ENCODE data around the gene RAB40B. TPM values are rescaled to one million over a fixed set of nuclear protein-coding genes. Genes with fewer than 3 reads are reported as not detected.

The RAB40B gene
- total RNA-seq, 2 experiments from 2014 or later, result 21.4 to 22.1 TPM

DNA sequence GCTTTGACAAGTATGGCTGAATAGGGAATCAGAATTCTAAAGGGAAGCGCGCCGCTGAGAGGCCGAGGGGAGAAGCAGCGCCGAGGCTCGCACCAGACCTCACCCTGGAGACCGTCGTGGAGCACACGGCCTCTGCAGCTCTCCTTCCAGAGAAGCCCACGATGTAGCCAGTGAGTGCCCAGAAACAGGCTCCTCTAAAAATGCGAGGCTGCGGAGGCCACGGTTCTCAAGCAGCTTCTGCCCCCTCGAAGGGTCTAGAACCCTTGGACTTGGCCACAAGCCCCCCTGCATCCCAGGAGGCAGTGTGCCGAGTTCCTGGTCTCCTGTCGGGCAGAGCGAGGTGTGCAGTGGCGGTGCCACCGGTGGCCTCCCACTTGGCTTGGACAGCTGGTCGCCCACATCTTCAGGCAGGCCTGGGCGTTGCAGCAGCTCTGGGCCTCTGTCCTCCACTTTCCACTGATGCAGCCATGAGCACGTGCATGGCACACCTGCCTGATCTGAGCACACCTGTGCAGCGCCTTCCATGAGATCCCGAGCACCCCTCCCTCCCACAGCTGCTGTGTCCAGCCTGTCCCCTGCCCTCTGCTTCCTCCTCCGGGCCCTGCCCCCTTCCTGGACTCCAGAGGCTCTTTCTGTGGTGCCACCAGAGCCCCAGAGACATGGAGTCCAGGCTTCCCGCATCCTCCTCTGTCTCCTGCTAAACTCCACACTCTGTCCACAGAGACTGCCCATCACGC lies 31.4 kb downstream of the RAB40B start:
- no peak for DNase-seq (ENCODE audit: low spot score)
- H3K79me2 ChIP-seq (ENCODE audit: insufficient read depth, low read depth, low read length), result no peaks in the 10 kb centered on the region
- H3K27ac ChIP-seq (ENCODE audit: low read depth, low read length, poor library complexity, severe bottlenecking), result no peak overlapping the region
- intact Hi-C loops (cut with micrococcal nuclease; ENCODE audit: unreplicated experiment), result loop anchor here (5.0 kb wide), 1 partner anchor 80 kb away; no protein-coding TSS in a partner anchor
- H3K36me3 ChIP-seq (ENCODE audit: insufficient read depth, low read length), result no peaks in the 10 kb centered on the region
- H2AFZ ChIP-seq (ENCODE audit: low read length), result no peak overlapping the region
- TF ChIP-seq, protein P1, sequence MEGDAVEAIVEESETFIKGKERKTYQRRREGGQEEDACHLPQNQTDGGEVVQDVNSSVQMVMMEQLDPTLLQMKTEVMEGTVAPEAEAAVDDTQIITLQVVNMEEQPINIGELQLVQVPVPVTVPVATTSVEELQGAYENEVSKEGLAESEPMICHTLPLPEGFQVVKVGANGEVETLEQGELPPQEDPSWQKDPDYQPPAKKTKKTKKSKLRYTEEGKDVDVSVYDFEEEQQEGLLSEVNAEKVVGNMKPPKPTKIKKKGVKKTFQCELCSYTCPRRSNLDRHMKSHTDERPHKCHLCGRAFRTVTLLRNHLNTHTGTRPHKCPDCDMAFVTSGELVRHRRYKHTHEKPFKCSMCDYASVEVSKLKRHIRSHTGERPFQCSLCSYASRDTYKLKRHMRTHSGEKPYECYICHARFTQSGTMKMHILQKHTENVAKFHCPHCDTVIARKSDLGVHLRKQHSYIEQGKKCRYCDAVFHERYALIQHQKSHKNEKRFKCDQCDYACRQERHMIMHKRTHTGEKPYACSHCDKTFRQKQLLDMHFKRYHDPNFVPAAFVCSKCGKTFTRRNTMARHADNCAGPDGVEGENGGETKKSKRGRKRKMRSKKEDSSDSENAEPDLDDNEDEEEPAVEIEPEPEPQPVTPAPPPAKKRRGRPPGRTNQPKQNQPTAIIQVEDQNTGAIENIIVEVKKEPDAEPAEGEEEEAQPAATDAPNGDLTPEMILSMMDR (conservative IDR thresholded peaks at IDR 0.05; ENCODE audit: low read length), result no peak
- TF ChIP-seq EZH2phosphoT487 (IDR thresholded peaks at IDR 0.05; ENCODE audit: borderline replicate concordance, low read depth, low read length), result no peak
- no peak overlapping the region for H3K4me2 ChIP-seq (ENCODE audit: low read length)
- H3K4me1 ChIP-seq (ENCODE audit: insufficient read depth, low read length, poor library complexity, severe bottlenecking), result peaks cover 6% of the 10 kb centered on the region
- BruUV-seq (replicated peaks), result no TSS peak
- ChIA-PET POLR2A (no interaction called here), CTCF (ENCODE audit: unreplicated experiment) (no interaction called here)
- H3K9me3 ChIP-seq (ENCODE audit: low read length), result no peaks in the 10 kb centered on the region
- H3K9me2 ChIP-seq (ENCODE audit: insufficient read depth, low read length), result no peaks in the 10 kb centered on the region
- H4K20me1 ChIP-seq (ENCODE audit: insufficient read depth, low read length), result no peaks in the 10 kb centered on the region
- no peak overlapping the region for H3K4me3 ChIP-seq (ENCODE audit: low read depth, low read length, poor library complexity, severe bottlenecking)

DNA sequence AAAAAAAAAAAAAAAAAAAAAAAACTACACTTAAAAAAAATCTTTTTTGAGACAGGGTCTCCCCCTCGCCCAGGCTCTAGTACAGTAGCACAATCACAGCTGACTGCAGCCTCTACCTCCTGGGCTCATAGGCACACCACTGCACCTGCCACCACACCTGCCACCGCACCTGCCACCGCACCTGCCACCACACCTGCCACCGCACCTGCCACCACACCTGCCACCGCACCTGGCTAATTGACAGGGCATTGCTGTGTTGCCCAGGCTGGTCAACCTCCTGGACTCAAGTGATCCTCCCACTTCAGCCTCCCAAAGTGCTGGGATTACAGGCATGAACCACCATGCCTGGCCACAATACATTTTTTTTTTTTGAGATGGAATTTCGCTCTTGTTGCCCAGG lies 32.6 kb downstream of the RAB40B start:
- H3K9me3 ChIP-seq (ENCODE audit: low read length), result no peaks in the 10 kb centered on the region
- no peaks in the 10 kb centered on the region for H3K9me2 ChIP-seq (ENCODE audit: insufficient read depth, low read length)
- ChIA-PET CTCF (ENCODE audit: unreplicated experiment) (no interaction called here), POLR2A (interaction anchor here (0.6 kb wide), 1 partner anchor 35 kb away, joined by 4 read pairs; no protein-coding TSS in a partner anchor)
- no peaks in the 10 kb centered on the region for H3K79me2 ChIP-seq (ENCODE audit: insufficient read depth, low read depth, low read length)
- peaks cover 6% of the 10 kb centered on the region for H3K4me1 ChIP-seq (ENCODE audit: insufficient read depth, low read length, poor library complexity, severe bottlenecking)
- no peaks in the 10 kb centered on the region for H4K20me1 ChIP-seq (ENCODE audit: insufficient read depth, low read length)
- no peaks in the 10 kb centered on the region for H3K36me3 ChIP-seq (ENCODE audit: insufficient read depth, low read length)
- TF ChIP-seq, protein P1 (conservative IDR thresholded peaks at IDR 0.05; ENCODE audit: low read length), result no peak
- TF ChIP-seq EZH2phosphoT487 (IDR thresholded peaks at IDR 0.05; ENCODE audit: borderline replicate concordance, low read depth, low read length), result no peak
- intact Hi-C loops (cut with micrococcal nuclease; ENCODE audit: unreplicated experiment), result loop anchor here (5.0 kb wide), 1 partner anchor 81 kb away; no protein-coding TSS in a partner anchor
- DNase-seq (ENCODE audit: low spot score), result no peak
- no peak overlapping the region for H3K4me2 ChIP-seq (ENCODE audit: low read length)
- BruUV-seq (replicated peaks), result no TSS peak
- H3K4me3 ChIP-seq (ENCODE audit: low read depth, low read length, poor library complexity, severe bottlenecking), result no peak overlapping the region
- H3K27ac ChIP-seq (ENCODE audit: low read depth, low read length, poor library complexity, severe bottlenecking), result no peak overlapping the region
- no peak overlapping the region for H2AFZ ChIP-seq (ENCODE audit: low read length)

DNA sequence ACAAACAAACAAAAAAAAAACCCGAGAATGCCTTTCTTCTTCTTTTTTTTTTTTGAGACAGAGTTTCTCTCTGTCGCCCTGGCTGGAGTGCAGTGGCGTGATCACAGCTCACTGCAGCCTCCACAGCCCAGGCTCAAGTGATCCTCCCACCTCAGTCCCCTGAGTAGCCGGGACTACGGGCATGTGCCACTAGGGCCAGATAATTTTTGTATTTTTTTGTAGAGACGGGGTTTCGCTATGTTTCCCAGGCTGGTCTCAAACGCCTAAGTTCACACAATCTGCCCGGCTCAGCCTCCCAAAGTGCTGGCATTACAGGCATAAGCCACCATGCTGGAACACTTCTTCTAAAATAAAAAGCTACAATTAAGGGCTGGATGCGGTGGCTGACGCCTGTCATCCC lies 33.3 kb downstream of the RAB40B start:
- no peak overlapping the region for H3K4me3 ChIP-seq (ENCODE audit: low read depth, low read length, poor library complexity, severe bottlenecking)
- H3K9me2 ChIP-seq (ENCODE audit: insufficient read depth, low read length), result no peaks in the 10 kb centered on the region
- TF ChIP-seq, protein P1 (conservative IDR thresholded peaks at IDR 0.05; ENCODE audit: low read length), result no peak
- no peak for TF ChIP-seq EZH2phosphoT487 (IDR thresholded peaks at IDR 0.05; ENCODE audit: borderline replicate concordance, low read depth, low read length)
- H4K20me1 ChIP-seq (ENCODE audit: insufficient read depth, low read length), result no peaks in the 10 kb centered on the region
- no peak for DNase-seq (ENCODE audit: low spot score)
- H3K79me2 ChIP-seq (ENCODE audit: insufficient read depth, low read depth, low read length), result no peaks in the 10 kb centered on the region
- peaks cover 6% of the 10 kb centered on the region for H3K4me1 ChIP-seq (ENCODE audit: insufficient read depth, low read length, poor library complexity, severe bottlenecking)
- intact Hi-C loops (cut with micrococcal nuclease; ENCODE audit: unreplicated experiment), result loop anchor here (5.0 kb wide), 1 partner anchor 82 kb away; no protein-coding TSS in a partner anchor
- no TSS peak for BruUV-seq (replicated peaks)
- H2AFZ ChIP-seq (ENCODE audit: low read length), result no peak overlapping the region
- no peaks in the 10 kb centered on the region for H3K9me3 ChIP-seq (ENCODE audit: low read length)
- CTCF ChIA-PET (ENCODE audit: unreplicated experiment), result no interaction called here
- POLR2A ChIA-PET, result interaction anchor here (0.6 kb wide), 1 partner anchor 34 kb away, joined by 4 read pairs; no protein-coding TSS in a partner anchor
- no peaks in the 10 kb centered on the region for H3K36me3 ChIP-seq (ENCODE audit: insufficient read depth, low read length)
- H3K4me2 ChIP-seq (ENCODE audit: low read length), result no peak overlapping the region
- H3K27ac ChIP-seq (ENCODE audit: low read depth, low read length, poor library complexity, severe bottlenecking), result no peak overlapping the region

Measured in OCI-LY7 (cell line).